ENCODE measurements around the gene DEFB114.
"Not testable (repeated sequence)": the region's sequence is repeated elsewhere in the genome, so short reads cannot be mapped to it uniquely, and the experiment has no call there.

Gene DEFB114

DNA sequence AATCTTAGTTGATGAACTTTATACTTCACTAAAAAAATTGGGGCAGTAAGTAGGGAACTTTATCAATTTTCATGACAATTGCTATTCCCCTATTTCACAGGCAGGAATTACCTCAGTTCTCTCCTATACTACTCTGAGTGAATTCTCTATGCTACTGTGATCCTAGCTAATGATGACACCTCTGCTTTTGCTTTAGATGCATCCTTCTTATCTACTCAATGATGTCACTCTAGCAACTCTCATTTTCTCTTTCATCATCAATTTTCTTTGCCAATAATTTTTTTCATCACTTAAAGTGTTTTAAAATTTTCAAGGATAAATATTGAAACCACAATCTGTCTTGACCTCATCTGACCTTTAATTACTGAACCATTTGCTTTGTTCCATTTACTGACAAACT lies 8.1 kb downstream of the DEFB114 start:
- TF ChIP-seq, protein P1, sequence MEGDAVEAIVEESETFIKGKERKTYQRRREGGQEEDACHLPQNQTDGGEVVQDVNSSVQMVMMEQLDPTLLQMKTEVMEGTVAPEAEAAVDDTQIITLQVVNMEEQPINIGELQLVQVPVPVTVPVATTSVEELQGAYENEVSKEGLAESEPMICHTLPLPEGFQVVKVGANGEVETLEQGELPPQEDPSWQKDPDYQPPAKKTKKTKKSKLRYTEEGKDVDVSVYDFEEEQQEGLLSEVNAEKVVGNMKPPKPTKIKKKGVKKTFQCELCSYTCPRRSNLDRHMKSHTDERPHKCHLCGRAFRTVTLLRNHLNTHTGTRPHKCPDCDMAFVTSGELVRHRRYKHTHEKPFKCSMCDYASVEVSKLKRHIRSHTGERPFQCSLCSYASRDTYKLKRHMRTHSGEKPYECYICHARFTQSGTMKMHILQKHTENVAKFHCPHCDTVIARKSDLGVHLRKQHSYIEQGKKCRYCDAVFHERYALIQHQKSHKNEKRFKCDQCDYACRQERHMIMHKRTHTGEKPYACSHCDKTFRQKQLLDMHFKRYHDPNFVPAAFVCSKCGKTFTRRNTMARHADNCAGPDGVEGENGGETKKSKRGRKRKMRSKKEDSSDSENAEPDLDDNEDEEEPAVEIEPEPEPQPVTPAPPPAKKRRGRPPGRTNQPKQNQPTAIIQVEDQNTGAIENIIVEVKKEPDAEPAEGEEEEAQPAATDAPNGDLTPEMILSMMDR (conservative IDR thresholded peaks at IDR 0.05), result no peak
- H3K27ac ChIP-seq, result no peak overlapping the region

DNA sequence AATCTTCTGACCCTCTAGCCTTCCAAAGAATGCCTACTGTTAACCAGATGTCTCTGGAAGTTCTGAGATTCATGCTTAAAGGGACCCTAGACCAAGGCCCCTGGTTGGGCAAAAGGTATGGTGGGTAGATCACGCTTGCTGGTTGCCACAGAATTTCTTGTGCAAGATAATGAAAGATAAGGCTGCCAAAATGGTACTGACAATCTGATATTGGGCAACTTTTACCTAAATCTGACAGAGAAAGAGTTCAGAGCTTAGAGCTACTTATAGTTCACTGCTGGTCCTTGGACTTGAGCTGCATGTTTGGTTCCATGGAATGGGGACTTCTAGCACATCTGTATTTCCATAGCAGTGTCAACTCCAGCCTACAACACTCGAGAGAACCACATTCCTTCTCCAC lies 12.0 kb downstream of the DEFB114 start:
- TF ChIP-seq, protein P1 (conservative IDR thresholded peaks at IDR 0.05), result no peak
- no peak overlapping the region for H3K27ac ChIP-seq

DNA sequence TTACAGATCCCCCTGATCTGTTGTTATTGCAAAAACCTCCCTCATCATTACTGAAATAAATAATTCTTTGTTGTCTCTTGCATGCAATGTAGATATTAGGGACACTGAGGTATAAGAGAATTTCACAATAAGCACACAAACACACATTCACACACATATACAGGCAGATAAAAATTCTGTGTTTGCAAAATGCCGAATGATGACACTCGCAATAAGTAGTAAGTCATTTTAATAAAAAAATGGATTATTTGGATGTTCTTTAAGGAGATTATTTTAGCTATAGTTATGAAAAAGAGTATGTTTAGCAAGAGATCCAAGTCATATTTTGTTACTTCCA lies 13.6 kb downstream of the DEFB114 start:
- H3K27ac ChIP-seq, result no peak overlapping the region
- TF ChIP-seq, protein P1 (conservative IDR thresholded peaks at IDR 0.05), result no peak

DNA sequence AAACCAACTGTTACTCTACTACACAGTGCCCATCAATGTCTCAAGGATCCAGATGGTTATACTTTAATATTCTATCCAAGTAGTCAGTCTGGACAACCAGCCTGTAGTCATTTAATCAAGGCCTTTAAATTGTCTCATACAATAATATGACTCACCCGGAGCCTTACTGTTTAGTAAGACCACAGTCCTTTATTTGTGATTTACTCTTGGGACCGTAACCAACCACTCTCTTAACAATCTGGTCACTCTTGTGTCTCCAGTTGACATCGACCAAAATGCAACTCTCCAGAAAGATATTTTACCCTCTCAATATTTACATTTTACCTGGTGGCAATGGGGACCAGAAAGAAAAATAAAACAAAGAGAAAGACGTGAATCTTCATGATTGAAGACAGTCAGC lies 14.9 kb downstream of the DEFB114 start:
- TF ChIP-seq, protein P1 (conservative IDR thresholded peaks at IDR 0.05), result no peak
- no peak overlapping the region for H3K27ac ChIP-seq

DNA sequence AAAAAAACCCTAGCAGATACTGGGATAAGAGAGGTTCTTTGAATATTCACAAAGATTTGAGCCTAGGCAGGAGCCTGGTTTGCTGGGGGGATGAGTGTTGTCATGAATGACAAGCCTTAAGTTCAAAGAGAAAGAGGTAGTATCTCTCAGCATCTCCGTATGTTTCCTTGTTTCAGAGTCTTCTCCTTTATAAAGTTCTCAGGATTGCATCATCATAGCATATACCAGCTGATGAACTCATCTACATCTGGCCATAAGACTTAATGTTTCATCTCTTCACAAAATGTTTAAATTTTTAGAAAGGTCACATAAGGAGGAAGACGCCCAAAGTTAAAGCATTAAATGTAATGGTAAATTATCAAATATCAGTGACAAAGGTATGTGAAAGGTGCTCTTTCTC lies 17.1 kb downstream of the DEFB114 start:
- TF ChIP-seq, protein P1 (conservative IDR thresholded peaks at IDR 0.05), result no peak
- no peak overlapping the region for H3K27ac ChIP-seq

DNA sequence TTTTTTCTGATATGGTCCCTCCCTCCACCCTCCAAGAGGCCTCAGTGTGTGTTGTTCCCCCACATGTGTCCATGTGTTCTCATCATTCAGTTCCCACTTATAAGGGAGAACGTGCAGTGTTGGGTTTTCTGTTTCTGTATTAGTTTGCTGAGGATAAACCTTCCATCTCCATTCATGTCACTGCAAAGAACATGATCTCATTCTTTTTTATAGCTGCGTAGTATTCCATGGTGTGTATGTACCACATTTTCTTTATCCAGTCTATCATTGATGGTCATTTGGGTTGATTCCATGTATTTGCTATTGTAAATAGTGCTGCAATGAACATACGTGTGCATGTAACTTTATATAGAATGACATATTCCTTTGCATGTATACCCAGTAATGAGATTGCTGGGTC lies 19.9 kb downstream of the DEFB114 start:
- H3K27ac ChIP-seq, result not testable (repeated sequence)

DNA sequence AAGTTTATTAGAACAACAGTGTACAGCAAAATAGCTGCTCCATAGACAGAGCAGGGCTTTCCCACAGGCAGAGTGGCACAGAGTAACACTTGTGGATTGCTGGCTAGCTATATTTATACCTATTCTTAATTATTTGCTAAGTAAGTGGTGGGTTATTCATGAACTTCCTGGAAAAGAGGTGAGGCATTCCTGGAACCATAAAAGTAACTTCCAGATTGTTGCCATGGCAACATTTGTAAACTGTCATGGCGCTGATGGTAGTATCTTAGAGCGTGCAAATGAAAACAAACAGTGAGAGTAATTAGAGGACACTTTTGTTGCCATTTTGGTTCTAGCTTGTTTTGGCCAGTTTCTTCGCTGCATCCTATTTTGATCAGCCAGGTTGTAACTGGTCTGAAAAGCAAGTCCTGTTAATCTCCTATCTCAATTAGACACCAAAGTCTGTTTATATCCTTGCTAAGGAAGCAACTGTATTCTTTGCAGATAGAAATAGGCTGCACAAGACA lies 23.9 kb downstream of the DEFB114 start:
- TF ChIP-seq, protein P1 (conservative IDR thresholded peaks at IDR 0.05), result no peak
- H3K27ac ChIP-seq, result no peak overlapping the region

DNA sequence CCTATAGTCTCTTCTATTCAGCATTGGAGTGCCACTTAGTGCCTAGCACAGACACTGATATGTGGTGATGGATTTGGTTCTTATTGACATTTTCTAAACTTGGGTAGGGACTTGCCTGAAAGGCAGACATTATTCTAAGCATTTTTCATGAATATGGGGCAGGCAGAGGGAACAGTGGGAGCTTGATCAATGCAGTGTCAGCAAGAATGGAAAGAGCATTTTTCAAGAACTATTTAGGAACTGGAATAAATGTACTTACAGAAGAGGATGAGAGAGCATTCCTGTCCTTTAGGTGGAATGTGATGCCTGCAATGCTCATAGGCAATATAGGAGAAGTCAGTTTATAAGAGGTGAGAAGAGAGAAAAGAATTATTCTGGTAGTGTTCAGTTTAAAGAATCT lies 26.2 kb downstream of the DEFB114 start:
- TF ChIP-seq, protein P1 (conservative IDR thresholded peaks at IDR 0.05), result no peak
- H3K27ac ChIP-seq, result no peak overlapping the region

Data from VCaP (cell line).